Right ventricle myocardium inferior (tissue), 1 donor: ENCODE measurements around the gene ALDH4A1. TPM values are rescaled to one million over a fixed set of nuclear protein-coding genes. Genes with fewer than 3 reads are reported as not detected.

Experiments
- ATAC-seq: fragments of 200-7000 bp; cut with Tn5 transposase; one replicate; pipeline ENCODE4 v1.9.1; 2020; ENCODE audit warnings: mild to moderate bottlenecking, moderate library complexity
- DNase-seq: peaks from one replicate; pipeline ENCODE4 v3.0.0; 2021; ENCODE audit errors: missing footprints
- intact Hi-C: fragments of 100-400 bp; cut with DNase I; formaldehyde crosslinking; loops from one replicate; pipeline ENCODE4 v1.11.0; 2022
- total RNA-seq: library from RNA; stranded (reverse); fragmentation: NEBNext Ultra II Directional; extraction: Animal tissue kit (Norgen Biotek cat#: 25700); gene quantifications from one replicate; pipeline ENCODE4 v1.2.1, GENCODE V29; 2021
- donor health status: DM: no; HTN: yes; CAD: no; lungs with severe emphysema.

The ALDH4A1 gene
- total RNA-seq, 1 donor from 2014 or later: 31.2 TPM

DNA sequence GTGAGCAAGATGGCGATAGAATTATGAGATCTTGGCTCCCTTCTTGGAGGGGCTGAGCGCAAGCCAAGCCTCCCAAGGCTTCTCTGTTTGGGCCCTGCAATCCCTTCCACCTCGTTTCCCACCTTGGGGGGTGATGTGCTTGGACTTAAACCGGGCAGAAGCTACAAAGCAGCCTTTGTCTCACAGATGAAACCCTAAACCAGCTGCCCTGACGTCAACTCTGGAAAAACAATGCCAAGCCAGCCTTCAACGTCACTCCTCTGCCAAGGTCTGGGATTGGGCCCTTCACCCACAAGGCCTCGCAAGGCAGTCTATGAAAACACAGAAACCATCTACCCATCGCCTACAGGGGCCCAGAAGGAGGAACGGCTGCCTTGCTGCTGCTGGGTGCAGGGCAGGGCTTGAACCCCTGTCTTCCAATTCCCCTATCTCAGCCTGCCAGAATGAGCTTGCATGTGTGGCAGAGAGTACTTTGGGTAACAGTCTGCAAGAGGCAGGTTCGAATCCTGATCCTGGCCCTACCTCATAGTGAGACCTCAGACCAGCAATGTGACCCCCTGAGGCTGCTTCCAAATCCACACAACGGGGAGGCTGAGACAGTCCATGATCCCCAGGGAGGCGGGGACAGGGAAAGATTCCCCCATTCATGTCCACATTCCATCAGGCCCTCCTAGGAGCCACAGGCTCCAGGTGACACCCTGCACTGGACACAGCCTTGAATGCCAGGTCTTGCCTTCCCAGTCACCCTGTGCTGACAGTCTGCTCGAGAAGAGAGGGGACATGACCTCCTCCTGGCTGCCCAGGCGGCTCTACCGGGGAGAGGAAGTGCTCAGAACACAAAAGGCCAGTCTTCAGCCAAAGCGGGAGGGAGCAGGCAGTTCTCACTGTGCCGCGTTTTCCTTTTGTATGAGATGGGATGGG lies 39.1 kb upstream of the ALDH4A1 start:
- peak; percentile 58 for DNase-seq

GRCh38 chr1:18940303-18941020 lies 38.1 kb upstream of the ALDH4A1 start:
- intact Hi-C loops: no loop called here
- DNase-seq (peak; percentile 8), ATAC-seq (no peak)

More for the DNA sequence above, 39.1 kb upstream of the ALDH4A1 start:
- intact Hi-C loops: no loop called here
- peak; percentile 31 for ATAC-seq

- DNase-seq (peak; percentile 23), ATAC-seq (no peak)
- intact Hi-C loops: no loop called here
Measured at GRCh38 chr1:18939398-18940302, 37.3 kb upstream of the ALDH4A1 start.

GRCh38 chr1:18938707-18939070 lies 36.3 kb upstream of the ALDH4A1 start:
- no peak for ATAC-seq
- peak; percentile 0 for DNase-seq
- intact Hi-C loops: no loop called here

DNA sequence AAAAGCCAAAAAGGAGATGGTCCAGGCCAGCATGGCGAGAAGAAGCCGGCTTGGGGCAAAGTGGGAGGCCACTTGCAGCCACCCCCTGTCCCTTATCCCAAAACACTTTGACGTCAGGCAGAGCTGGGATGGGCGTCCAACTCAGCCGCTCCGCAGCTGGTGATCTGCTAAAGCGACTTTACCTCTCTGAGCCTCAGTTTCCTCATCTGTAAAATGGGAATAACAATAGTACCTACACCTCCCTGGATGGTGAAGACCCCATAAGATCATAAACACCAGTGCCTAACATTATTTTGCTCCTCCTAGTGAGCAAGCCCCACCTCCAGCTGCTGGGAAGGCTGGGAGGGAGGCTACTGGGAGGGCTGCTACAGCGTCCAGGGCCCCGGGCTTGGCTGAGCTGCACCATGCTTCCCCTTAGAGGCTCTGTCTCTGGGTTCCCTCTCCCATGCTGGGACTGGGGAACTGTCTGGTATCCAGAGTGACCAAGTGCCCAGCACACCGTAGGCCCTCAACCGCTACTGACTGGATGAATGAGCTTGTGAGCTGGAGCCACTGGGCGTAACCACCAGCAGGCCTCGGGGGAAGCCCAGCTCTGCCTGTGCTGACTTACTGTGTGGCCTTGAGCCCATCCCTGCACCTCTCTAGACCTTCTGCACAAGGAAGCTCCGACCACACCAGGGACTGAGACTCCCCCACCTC lies 35.8 kb upstream of the ALDH4A1 start:
- DNase-seq: peak; percentile 48
- ATAC-seq: peak; percentile 16
- intact Hi-C loops: no loop called here

DNA sequence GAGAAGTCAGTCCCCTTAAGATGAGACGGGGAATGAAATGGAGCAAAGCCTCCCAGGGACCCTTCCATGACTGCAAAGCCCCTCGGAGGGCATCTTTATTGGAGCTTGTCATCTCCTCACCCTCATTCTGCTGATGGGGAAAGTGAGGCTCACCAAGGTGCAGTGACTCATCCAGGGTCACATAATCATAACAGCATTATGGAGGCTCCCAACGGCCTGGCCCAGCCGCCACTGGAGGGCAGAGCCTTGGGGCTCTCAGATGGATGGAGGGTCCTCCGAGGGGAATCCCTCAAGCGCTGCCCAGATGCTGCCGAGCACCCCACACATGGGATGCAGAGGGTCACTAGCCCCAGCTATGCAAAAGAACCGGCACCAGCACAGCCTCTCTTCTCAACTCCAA lies 35.2 kb upstream of the ALDH4A1 start:
- DNase-seq (no peak), ATAC-seq (no peak)
- intact Hi-C loops: no loop called here

DNA sequence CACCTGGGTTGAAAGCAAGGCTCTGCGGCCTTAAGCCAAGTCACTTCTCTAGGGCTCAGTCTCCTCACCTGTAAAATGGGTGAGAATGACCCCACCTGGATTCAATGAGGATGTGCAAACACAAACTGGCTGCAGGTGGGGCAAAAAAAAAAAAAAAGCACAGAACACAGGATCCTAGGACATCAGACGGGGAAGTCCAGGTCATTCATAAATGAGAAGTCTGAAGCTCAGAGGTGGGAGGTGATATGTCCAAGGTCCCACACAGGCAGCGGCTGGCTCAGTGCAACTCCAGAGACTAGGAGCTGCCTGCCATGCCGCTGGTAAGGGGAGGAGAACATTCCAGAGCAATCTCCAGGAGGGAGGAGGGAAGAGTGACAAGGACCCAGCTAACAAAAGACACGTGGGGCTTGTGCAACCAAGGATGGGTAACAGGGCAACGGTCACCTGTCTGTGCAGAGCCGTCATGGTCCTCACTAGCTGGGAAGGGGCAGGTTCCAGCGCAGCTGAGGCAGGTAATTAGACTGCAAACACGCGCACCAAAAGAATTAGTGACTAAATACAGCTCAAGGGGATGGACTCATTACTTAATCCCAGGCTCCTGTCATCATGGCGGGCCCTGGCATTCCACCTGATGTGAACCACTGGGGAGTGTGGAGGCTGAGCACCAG lies 34.6 kb upstream of the ALDH4A1 start:
- DNase-seq (peak; percentile 9), ATAC-seq (no peak)
- intact Hi-C loops: no loop called here

GRCh38 chr1:18936471-18936813 lies 34.1 kb upstream of the ALDH4A1 start:
- ATAC-seq: no peak
- no peak for DNase-seq
- intact Hi-C loops: no loop called here

DNA sequence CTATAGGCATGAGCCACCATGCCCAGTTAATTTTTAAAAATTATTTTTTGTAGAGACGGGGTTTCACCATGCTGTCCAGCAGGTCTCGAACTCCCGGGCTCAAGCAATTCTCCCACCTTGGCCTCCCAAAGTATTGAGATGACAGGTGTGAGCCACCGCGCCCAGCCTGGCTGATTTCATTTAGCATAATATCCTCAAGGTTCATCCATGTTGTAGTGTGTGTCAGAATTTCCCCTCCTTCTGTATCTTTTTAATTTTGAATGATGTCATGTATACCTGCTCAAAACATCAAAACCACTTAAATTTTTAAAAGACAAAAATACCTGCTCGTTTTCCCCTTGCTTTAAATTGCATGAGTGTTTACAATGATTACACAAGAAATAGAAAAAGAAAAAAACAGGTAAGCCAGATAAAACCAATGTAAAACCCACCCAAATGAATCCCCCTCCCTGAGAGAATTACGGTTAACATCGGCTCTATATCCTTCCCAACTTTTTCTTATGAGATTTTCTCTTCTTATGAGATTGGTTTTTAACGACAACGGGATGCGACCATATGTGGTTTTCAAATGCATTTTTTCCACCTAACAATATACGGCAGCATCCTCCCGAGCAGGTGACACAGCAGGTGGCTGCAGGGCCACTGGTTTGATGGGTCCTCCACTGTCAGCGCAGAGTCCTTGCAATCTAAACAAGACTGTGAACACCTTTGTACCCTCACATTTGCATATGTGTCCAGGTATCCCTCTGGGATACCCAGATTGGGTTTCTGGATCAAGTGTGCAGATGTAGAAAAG lies 32.0 kb upstream of the ALDH4A1 start:
- ATAC-seq: no peak
- peak; percentile 60 for DNase-seq
- intact Hi-C loops: no loop called here

GRCh38 chr1:18932879-18933278 lies 30.5 kb upstream of the ALDH4A1 start:
- intact Hi-C loops: no loop called here
- DNase-seq: no peak
- no peak for ATAC-seq

GRCh38 chr1:18932387-18932786 lies 30.0 kb upstream of the ALDH4A1 start:
- no peak for DNase-seq
- intact Hi-C loops: no loop called here

DNA sequence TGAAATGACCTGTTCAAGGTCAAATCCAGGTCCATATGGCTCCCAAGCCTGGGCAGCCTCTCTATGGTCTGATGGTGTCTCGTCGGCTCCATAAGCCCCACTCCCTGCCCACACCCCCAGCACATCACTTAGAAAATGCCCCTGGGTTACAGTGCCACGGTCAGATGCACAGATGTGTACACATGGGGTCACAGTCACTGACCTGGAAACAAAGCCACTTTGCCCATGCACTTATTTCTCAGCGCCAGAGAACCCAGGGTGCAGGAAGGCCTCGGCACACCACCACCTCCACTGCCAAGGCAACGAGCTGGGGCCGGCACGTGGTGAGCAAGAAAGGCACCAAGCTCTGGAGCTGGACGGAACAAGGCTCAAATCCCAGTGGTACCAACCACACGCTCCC lies 29.4 kb upstream of the ALDH4A1 start:
- intact Hi-C loops: no loop called here
- ATAC-seq: no peak
- DNase-seq: no peak

More at GRCh38 chr1:18932387-18932786, 30.0 kb upstream of the ALDH4A1 start:
- ATAC-seq: no peak

GRCh38 chr1:18929686-18930085 lies 27.3 kb upstream of the ALDH4A1 start:
- DNase-seq: no peak
- ATAC-seq: no peak
- intact Hi-C loops: no loop called here

- ATAC-seq (no peak), DNase-seq (peak; percentile 13)
- intact Hi-C loops: no loop called here
Measured at GRCh38 chr1:18928985-18929384, 26.6 kb upstream of the ALDH4A1 start.

- intact Hi-C loops: no loop called here
- ATAC-seq (no peak), DNase-seq (peak; percentile 41)
Measured at GRCh38 chr1:18928406-18928805, 26.1 kb upstream of the ALDH4A1 start.

DNA sequence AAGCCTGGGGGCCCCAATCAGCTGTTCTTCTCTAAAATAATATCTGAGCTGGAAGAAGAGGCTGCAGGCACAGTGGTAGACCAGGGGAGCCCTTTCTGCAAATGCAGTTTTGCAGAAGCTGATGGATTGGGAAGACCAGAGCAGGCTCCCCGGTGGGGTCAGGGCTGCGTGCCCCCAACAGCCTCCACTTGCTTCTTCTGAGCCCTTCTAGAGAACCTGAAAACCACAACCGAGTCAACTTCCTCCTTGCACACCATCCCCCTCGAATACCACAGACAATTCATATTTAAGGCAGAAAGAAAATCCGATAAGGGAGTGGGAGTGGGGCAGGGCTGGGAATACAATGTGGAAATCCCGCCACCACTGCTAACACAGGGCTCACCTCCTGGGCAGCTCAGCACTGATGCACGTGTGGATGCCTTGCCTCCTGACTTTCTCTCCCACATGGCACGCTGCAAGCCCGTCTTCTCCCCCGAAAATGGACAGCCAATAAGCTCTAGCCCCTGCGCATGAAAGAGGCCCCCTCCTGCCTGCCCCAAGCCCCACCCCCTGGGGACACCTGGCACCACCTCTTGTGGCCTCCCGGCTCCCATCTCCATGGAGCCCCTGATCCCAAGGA lies 25.4 kb upstream of the ALDH4A1 start:
- ATAC-seq (no peak), DNase-seq (peak; percentile 45)
- intact Hi-C loops: loop anchor here (2.0 kb wide), 1 partner anchor 17 kb away; no protein-coding TSS in a partner anchor
